Liver (tissue), 3 donors: ENCODE results near the gene WARS2.

Experiments used
- EGR1 ChIP-seq, 2 donors: IDR thresholded peaks; 2 replicates each; pipeline ENCODE4 v1.6.1; 2016 to 2018; ENCODE audit warnings: antibody characterized with exemption in 2 of 2, low read depth in 2 of 2
- FOXA1 ChIP-seq: IDR thresholded peaks from 2 replicates; pipeline ENCODE4 v1.6.1; 2016; ENCODE audit warnings: antibody characterized with exemption
- GABPA ChIP-seq, 2 donors: IDR thresholded peaks in 1 of 2; conservative IDR thresholded peaks in 1 of 2; 2 replicates each; pipeline ENCODE4 v1.6.1; 2016; ENCODE audit warnings: antibody characterized with exemption in 2 of 2, mild to moderate bottlenecking in 1 of 2, moderate library complexity in 1 of 2
- TAF1 ChIP-seq: conservative IDR thresholded peaks from 2 replicates; pipeline ENCODE4 v1.6.1; 2016; ENCODE audit warnings: antibody characterized with exemption, mild to moderate bottlenecking
- TF ChIP-seq, protein P1 (sequence below): fragments of 150-350 bp; IDR thresholded peaks from 2 replicates; pipeline ENCODE4 v1.5.1; 2017; ENCODE audit warnings: improper control_type of control experiment, low read depth, low read length; ENCODE audit not compliant: missing input control
- TF ChIP-seq, protein P2 (sequence below): IDR thresholded peaks from 2 replicates; pipeline ENCODE4 v1.6.1; 2016; ENCODE audit warnings: antibody characterized with exemption
- TF ChIP-seq, protein P3 (sequence below): IDR thresholded peaks from 2 replicates; pipeline ENCODE4 v1.6.1; 2016; ENCODE audit warnings: antibody characterized with exemption, mild to moderate bottlenecking
- TF ChIP-seq, protein P4 (sequence below): IDR thresholded peaks from 2 replicates; pipeline ENCODE4 v1.6.1; 2016; ENCODE audit warnings: antibody characterized with exemption
- donor health status: healthy.
- donor health status: healthy.

DNA sequence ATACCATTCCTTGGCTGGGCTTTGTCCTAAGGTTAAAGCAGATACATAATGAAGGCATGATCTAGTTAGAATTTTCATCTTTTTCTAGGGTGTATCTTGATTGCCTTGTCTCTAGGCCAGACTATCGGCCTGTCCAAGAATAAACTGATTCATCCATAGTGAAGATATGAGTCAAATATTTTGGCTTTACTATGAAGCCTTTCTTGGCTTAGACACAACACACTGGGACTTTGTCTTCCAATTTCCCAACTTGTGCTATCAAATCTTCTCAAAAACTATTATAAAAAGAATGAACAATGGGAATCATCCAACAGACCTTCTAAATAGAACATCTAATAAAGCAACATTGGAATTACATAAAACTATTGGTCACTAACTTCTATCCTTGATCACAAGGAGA is 64.8 kb downstream of the WARS2 start:
- TF ChIP-seq, protein P1, sequence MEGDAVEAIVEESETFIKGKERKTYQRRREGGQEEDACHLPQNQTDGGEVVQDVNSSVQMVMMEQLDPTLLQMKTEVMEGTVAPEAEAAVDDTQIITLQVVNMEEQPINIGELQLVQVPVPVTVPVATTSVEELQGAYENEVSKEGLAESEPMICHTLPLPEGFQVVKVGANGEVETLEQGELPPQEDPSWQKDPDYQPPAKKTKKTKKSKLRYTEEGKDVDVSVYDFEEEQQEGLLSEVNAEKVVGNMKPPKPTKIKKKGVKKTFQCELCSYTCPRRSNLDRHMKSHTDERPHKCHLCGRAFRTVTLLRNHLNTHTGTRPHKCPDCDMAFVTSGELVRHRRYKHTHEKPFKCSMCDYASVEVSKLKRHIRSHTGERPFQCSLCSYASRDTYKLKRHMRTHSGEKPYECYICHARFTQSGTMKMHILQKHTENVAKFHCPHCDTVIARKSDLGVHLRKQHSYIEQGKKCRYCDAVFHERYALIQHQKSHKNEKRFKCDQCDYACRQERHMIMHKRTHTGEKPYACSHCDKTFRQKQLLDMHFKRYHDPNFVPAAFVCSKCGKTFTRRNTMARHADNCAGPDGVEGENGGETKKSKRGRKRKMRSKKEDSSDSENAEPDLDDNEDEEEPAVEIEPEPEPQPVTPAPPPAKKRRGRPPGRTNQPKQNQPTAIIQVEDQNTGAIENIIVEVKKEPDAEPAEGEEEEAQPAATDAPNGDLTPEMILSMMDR = no peak
- TF ChIP-seq, protein P2, sequence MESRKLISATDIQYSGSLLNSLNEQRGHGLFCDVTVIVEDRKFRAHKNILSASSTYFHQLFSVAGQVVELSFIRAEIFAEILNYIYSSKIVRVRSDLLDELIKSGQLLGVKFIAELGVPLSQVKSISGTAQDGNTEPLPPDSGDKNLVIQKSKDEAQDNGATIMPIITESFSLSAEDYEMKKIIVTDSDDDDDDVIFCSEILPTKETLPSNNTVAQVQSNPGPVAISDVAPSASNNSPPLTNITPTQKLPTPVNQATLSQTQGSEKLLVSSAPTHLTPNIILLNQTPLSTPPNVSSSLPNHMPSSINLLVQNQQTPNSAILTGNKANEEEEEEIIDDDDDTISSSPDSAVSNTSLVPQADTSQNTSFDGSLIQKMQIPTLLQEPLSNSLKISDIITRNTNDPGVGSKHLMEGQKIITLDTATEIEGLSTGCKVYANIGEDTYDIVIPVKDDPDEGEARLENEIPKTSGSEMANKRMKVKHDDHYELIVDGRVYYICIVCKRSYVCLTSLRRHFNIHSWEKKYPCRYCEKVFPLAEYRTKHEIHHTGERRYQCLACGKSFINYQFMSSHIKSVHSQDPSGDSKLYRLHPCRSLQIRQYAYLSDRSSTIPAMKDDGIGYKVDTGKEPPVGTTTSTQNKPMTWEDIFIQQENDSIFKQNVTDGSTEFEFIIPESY = no peak
- TF ChIP-seq, protein P3, sequence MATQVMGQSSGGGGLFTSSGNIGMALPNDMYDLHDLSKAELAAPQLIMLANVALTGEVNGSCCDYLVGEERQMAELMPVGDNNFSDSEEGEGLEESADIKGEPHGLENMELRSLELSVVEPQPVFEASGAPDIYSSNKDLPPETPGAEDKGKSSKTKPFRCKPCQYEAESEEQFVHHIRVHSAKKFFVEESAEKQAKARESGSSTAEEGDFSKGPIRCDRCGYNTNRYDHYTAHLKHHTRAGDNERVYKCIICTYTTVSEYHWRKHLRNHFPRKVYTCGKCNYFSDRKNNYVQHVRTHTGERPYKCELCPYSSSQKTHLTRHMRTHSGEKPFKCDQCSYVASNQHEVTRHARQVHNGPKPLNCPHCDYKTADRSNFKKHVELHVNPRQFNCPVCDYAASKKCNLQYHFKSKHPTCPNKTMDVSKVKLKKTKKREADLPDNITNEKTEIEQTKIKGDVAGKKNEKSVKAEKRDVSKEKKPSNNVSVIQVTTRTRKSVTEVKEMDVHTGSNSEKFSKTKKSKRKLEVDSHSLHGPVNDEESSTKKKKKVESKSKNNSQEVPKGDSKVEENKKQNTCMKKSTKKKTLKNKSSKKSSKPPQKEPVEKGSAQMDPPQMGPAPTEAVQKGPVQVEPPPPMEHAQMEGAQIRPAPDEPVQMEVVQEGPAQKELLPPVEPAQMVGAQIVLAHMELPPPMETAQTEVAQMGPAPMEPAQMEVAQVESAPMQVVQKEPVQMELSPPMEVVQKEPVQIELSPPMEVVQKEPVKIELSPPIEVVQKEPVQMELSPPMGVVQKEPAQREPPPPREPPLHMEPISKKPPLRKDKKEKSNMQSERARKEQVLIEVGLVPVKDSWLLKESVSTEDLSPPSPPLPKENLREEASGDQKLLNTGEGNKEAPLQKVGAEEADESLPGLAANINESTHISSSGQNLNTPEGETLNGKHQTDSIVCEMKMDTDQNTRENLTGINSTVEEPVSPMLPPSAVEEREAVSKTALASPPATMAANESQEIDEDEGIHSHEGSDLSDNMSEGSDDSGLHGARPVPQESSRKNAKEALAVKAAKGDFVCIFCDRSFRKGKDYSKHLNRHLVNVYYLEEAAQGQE = no peak
- TF ChIP-seq GABPA (IDR thresholded peaks at IDR 0.05 in 1 of 2, conservative IDR thresholded peaks at IDR 0.05 in 1 of 2) = no peak
- no peak for TF ChIP-seq EGR1 (IDR thresholded peaks at IDR 0.05; ENCODE audit: low read depth in 2 of 2)
- no peak for TF ChIP-seq TAF1
- no peak for TF ChIP-seq FOXA1
- TF ChIP-seq, protein P4, sequence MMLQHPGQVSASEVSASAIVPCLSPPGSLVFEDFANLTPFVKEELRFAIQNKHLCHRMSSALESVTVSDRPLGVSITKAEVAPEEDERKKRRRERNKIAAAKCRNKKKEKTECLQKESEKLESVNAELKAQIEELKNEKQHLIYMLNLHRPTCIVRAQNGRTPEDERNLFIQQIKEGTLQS = no peak
